Activated naive CD4-positive, alpha-beta T cell treated with anti-CD3 and anti-CD28 coated beads for 36 hours (primary cell): ENCODE results near the gene KNDC1. TPM values are rescaled to one million over a fixed set of nuclear protein-coding genes. Genes with fewer than 3 reads are reported as not detected.

Experiments
- CTCF ChIA-PET: fragments of 350-600 bp; sonication (Branson Sonifier 250); formaldehyde crosslinking; loops from one replicate; lab custom pipeline; 2021; ENCODE audit warnings: antibody characterized with exemption; lab: Charles Lee
- DNase-seq: peaks from one replicate; pipeline ENCODE4 v3.0.0-alpha.2; 2020
- H3K27ac Mint-ChIP-seq: one replicate; pipeline ENCODE4 v1.8.0; 2021; ENCODE audit warnings: mild to moderate bottlenecking, mixed read lengths
- H3K27me3 Mint-ChIP-seq: one replicate; pipeline ENCODE4 v1.8.0; 2021; ENCODE audit warnings: low read depth, mixed read lengths
- H3K36me3 Mint-ChIP-seq: one replicate; pipeline ENCODE4 v1.8.0; 2021; ENCODE audit warnings: low read depth, mixed read lengths
- H3K4me1 Mint-ChIP-seq: one replicate; pipeline ENCODE4 v1.8.0; 2021; ENCODE audit warnings: low read depth, mixed read lengths
- H3K4me3 Mint-ChIP-seq: one replicate; pipeline ENCODE4 v1.8.0; 2021; ENCODE audit warnings: mild to moderate bottlenecking, moderate library complexity, mixed read lengths
- H3K9me3 Mint-ChIP-seq: one replicate; pipeline ENCODE4 v1.8.0; 2021; ENCODE audit warnings: mixed read lengths
- intact Hi-C: fragments of 100-400 bp; cut with micrococcal nuclease; formaldehyde crosslinking; loops from one replicate; pipeline ENCODE4 v1.15.1; 2023
- total RNA-seq, 2 experiments: library from RNA; stranded (reverse); gene quantifications; one replicate each; pipeline ENCODE4 v1.2.3, GENCODE V29; 2021

KNDC1 gene
- total RNA-seq, 2 experiments from 2014 or later = not detected

DNA sequence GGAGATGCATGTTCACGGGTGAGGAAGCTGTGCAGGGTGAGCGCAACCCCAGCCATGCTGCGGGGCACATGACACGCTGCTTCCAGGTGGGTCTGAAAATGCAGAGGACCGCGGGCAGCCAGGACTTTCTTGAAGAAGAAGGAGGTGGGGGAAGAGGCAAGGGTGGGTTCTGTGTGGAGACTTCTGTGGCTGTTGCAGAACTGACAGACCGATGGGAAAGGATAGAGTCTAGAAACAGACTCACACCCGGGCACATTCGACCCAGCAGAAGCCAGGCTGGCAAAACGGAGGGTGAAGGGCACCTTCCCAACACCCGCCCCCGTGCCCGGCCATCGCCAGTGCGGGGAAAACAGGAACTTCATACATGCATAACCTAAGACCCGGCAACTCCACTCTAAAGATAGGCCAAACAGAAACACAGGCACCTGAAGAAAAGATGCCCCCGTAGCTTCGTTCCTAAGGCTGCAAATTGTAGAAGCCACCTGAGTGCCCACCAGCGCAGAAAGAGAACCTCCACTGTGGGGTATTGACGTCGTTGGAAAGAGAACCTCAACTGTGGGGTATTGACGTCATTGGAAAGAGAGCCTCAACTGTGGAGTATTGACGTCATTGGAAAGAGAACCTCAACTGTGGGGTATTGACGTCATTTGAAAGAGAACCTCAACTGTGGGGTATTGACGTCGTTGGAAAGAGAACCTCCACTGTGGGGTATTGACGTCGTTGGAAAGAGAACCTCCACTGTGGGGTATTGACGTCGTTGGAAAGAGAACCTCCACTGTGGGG is 4.8 kb upstream of the KNDC1 start:
- no peak overlapping the region for H3K27ac Mint-ChIP-seq
- CTCF ChIA-PET = no interaction called here
- H3K4me3 Mint-ChIP-seq = no peak overlapping the region
- DNase-seq = no peak
- H3K9me3 Mint-ChIP-seq = no peaks in the 10 kb centered on the region
- H3K4me1 Mint-ChIP-seq = no peaks in the 10 kb centered on the region
- intact Hi-C loops = no loop called here
- no peaks in the 10 kb centered on the region for H3K36me3 Mint-ChIP-seq
- H3K27me3 Mint-ChIP-seq = peaks cover 6% of the 10 kb centered on the region

DNA sequence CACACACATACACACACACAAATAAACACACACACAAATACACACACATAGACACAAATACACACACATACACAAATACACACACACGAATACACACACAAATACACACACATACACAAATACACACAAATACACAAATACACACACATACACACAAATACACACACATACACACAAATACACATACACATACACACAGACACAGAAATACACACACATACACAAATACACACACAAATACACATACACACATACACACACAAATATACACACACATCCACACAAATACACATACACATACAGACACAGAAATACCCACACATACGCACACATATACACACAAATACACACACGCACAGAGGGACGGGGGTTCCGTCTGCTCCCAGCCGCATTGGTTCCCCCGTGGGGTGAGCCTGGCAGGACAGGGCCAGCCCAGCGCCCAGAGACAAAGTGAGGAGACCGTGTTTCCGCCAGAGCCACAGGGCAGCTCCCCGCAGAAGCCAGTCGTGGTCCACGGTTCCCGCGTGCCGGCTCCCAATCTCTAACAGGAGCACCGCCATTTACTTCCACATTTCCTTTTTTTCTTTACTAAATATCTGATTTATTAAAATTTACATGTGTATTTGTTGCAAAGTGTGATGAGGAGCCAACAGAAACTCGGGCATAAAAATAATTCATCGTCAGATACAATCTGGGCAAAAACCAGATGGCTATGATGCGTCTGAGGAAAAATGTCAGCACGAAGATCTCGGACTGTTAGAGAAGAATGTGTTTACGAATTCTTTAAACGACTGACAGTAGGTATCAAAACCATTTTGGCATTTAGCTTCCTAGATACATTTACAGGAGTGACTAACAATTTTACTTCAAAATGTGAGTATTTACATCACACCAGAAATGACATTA is 3.1 kb upstream of the KNDC1 start:
- CTCF ChIA-PET = no interaction called here
- Mint-ChIP-seq H3K4me3 (no peak overlapping the region), H3K9me3 (no peaks in the 10 kb centered on the region), H3K27ac (no peak overlapping the region), H3K4me1 (no peaks in the 10 kb centered on the region), H3K36me3 (no peaks in the 10 kb centered on the region), H3K27me3 (peaks cover 11% of the 10 kb centered on the region)
- no peak for DNase-seq
- intact Hi-C loops = no loop called here

DNA sequence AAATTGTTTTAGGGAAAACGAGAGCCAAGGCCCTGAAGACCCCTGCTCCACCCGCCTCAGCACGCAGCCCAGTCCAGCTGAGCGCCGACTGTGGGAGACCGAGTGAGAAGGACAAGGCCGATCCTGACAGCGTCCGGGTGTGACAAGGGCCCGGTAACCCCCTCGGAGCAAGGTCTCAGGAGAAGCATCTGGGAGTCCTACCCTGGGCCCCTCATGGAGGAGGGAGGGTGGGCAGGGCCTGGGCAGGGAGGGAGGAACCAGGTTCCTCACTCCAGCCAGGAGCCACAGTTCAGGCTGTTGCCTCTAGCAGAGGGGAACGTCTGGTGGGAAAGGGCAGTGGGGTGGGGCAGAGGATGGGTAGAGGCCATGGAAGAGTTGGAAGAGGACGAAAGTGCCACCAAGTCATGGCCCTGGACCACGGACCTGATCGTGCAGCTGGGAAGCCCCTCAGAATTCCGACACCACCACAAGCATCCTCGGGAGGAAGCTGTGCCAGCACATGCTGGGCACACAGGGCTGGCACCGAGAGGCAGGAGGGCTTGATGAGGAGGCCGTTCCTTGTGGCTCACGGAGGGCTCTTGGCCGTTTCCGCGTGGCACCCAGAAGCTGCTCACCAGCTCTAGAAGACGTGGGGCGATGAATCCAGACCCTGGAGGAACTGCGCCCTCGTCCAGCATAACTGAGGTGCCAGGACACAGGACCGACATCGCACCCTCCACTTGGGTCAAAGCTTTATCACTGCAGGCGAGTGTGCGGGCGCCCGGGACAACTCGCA is 2.2 kb upstream of the KNDC1 start:
- CTCF ChIA-PET = no interaction called here
- H3K9me3 Mint-ChIP-seq = no peaks in the 10 kb centered on the region
- H3K36me3 Mint-ChIP-seq = no peaks in the 10 kb centered on the region
- no peak overlapping the region for H3K27ac Mint-ChIP-seq
- DNase-seq = no peak
- peaks cover 14% of the 10 kb centered on the region for H3K27me3 Mint-ChIP-seq
- H3K4me3 Mint-ChIP-seq = no peak overlapping the region
- intact Hi-C loops = no loop called here
- H3K4me1 Mint-ChIP-seq = no peaks in the 10 kb centered on the region

DNA sequence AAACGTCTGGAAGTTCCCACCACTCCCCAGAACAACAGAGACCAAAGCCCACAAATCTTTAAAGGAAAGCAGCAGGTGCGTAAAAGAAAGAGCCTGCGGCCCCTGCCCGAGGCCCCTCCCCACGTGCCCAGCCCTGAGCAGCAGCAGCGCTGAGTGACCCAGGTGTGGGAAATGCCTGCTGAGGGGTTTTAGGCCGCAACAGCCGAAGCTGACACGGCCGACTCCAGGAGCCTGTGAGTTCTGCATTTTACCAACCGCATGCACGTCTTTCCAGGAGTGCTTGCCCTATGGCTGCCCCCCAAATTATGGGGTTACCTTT is 1.6 kb upstream of the KNDC1 start:
- no peaks in the 10 kb centered on the region for H3K9me3 Mint-ChIP-seq
- intact Hi-C loops = no loop called here
- no peak overlapping the region for H3K4me3 Mint-ChIP-seq
- no peak overlapping the region for H3K27ac Mint-ChIP-seq
- no peaks in the 10 kb centered on the region for H3K36me3 Mint-ChIP-seq
- CTCF ChIA-PET = no interaction called here
- H3K4me1 Mint-ChIP-seq = no peaks in the 10 kb centered on the region
- H3K27me3 Mint-ChIP-seq = peaks cover 17% of the 10 kb centered on the region
- no peak for DNase-seq

GRCh38 chr10:133158756-133159610 is 1.0 kb upstream of the KNDC1 start:
- Mint-ChIP-seq H3K36me3 (no peaks in the 10 kb centered on the region), H3K27me3 (peaks cover 18% of the 10 kb centered on the region), H3K9me3 (no peaks in the 10 kb centered on the region), H3K4me1 (no peaks in the 10 kb centered on the region), H3K4me3 (no peak overlapping the region), H3K27ac (no peak overlapping the region)
- CTCF ChIA-PET = no interaction called here
- no peak for DNase-seq
- intact Hi-C loops = no loop called here

DNA sequence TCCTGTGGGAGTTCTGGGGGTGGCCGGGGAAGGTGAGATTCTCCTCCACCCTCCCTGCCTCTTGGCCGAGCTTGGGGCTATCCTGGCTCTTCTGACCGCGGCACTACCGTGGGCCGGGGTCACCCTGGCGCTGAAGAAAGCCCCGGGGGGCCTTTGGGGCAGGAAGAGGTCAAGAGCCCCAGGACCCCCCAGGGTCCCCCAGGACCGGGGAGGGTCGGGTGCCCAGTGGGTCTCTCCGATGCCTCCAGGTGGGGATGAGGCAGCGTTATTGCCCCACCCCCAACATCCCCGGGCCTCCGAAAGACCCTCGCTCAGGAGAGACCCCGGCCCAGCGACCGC is 439 bp upstream of the KNDC1 start:
- Mint-ChIP-seq H3K27me3 (peaks cover 18% of the 10 kb centered on the region), H3K4me3 (no peak overlapping the region), H3K27ac (no peak overlapping the region), H3K9me3 (no peaks in the 10 kb centered on the region), H3K36me3 (no peaks in the 10 kb centered on the region), H3K4me1 (no peaks in the 10 kb centered on the region)
- no peak for DNase-seq
- CTCF ChIA-PET = no interaction called here
- intact Hi-C loops = no loop called here

- peaks cover 18% of the 10 kb centered on the region for H3K27me3 Mint-ChIP-seq
- H3K36me3 Mint-ChIP-seq = no peaks in the 10 kb centered on the region
- no peak overlapping the region for H3K4me3 Mint-ChIP-seq
- CTCF ChIA-PET = no interaction called here
- no peaks in the 10 kb centered on the region for H3K4me1 Mint-ChIP-seq
- DNase-seq = no peak
- H3K27ac Mint-ChIP-seq = no peak overlapping the region
- intact Hi-C loops = no loop called here
- H3K9me3 Mint-ChIP-seq = no peaks in the 10 kb centered on the region
Measured at GRCh38 chr10:133160826-133161471, 930 bp downstream of the KNDC1 start.

- Mint-ChIP-seq H3K27me3 (peaks cover 18% of the 10 kb centered on the region), H3K36me3 (no peaks in the 10 kb centered on the region), H3K9me3 (no peaks in the 10 kb centered on the region), H3K4me1 (no peaks in the 10 kb centered on the region), H3K27ac (no peak overlapping the region), H3K4me3 (no peak overlapping the region)
- intact Hi-C loops = no loop called here
- DNase-seq = no peak
- CTCF ChIA-PET = no interaction called here
Measured at GRCh38 chr10:133161486-133162109, 1.6 kb downstream of the KNDC1 start.

- DNase-seq = no peak
- intact Hi-C loops = no loop called here
- Mint-ChIP-seq H3K4me3 (no peak overlapping the region), H3K27me3 (peaks cover 18% of the 10 kb centered on the region), H3K4me1 (no peaks in the 10 kb centered on the region), H3K9me3 (no peaks in the 10 kb centered on the region), H3K27ac (no peak overlapping the region), H3K36me3 (no peaks in the 10 kb centered on the region)
- CTCF ChIA-PET = no interaction called here
Measured at GRCh38 chr10:133162178-133162909, 2.3 kb downstream of the KNDC1 start.

GRCh38 chr10:133162910-133163856 is 3.2 kb downstream of the KNDC1 start:
- intact Hi-C loops = no loop called here
- Mint-ChIP-seq H3K27me3 (peaks cover 18% of the 10 kb centered on the region), H3K27ac (no peak overlapping the region), H3K9me3 (no peaks in the 10 kb centered on the region), H3K36me3 (no peaks in the 10 kb centered on the region), H3K4me3 (no peak overlapping the region), H3K4me1 (no peaks in the 10 kb centered on the region)
- no peak for DNase-seq
- CTCF ChIA-PET = no interaction called here
